ENCODE results near the gene TBK1. TPM values are rescaled to one million over a fixed set of nuclear protein-coding genes. Genes with fewer than 3 reads are reported as not detected.

TBK1 gene
- polyA plus RNA-seq, 3 donors from 2014 or later, result 27.2 to 36.9 (median 29.2) TPM

DNA sequence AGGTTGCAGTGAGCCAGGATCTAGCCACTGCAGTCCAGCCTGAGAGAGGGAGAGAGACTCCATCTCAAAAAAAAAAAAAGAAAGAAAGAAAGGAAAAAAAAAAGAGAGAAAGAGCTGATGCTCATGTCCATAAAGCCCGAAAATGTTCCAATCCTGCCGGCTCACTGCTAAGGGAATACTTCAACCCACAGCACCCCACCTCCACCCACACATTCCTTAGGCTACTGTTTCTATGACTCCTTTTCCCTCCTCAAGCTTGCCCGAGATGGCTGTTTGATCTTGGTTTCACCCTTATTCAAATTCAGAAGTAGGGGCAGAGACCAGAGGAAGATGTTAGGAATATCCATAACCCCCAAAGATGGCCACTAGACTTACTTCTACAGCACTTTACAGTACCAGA is 98.8 kb downstream of the TBK1 start:
- Mint-ChIP-seq H3K27ac (no peak overlapping the region), H3K9me3 (no peaks in the 10 kb centered on the region), H3K4me3 (no peak overlapping the region), H3K27me3 (ENCODE audit: low read depth in 3 of 3) (peaks cover 0 to 6% (median 5%) of the 10 kb centered on the region in 3 donors), H3K4me1 (peaks cover 16 to 17% of the 10 kb centered on the region in 2 donors), H3K36me3 (no peaks in the 10 kb centered on the region)
- DNase-seq, result no peak

DNA sequence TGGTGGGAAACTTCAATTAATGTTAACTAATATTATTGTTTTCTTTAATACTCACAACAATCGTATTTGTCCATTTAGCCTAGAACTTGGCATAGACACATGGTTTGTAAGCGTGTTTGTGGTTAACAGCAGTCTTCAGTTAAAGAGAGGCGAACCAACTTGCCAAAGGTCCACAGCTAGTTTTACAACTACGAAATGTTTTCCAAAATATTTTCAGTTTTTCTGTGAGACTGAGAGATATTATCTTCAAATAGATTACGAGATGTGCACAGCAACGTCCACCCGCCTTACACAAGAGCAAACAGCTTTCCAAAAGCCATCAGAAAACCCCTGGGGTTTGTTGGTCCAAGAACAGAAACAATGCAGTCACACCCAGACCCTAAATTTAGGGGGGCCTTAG is 99.8 kb downstream of the TBK1 start:
- peak overlapping the region in 2 of 6 donors; percentile 14 to 34 for H3K27ac Mint-ChIP-seq

More for the DNA sequence above, 99.8 kb downstream of the TBK1 start:
- no peak for DNase-seq
- Mint-ChIP-seq H3K4me3 (peak overlapping the region in 1 of 5 donors; percentile 71), H3K9me3 (no peaks in the 10 kb centered on the region), H3K27me3 (ENCODE audit: low read depth in 3 of 3) (peaks cover 0 to 11% (median 5%) of the 10 kb centered on the region in 3 donors), H3K36me3 (no peaks in the 10 kb centered on the region), H3K4me1 (peaks cover 16 to 17% of the 10 kb centered on the region in 2 donors)

Other genes with a start within 250 kb of the TBK1 start
- 10 to 100 TPM in 1 of 3 donors, 1 to 10 TPM in 2; 4.4 to 11.3 (median 6.4) TPM for gene KICS2, start 229.8 kb upstream of the TBK1 start, polyA plus RNA-seq
- not detected for gene C12orf56, start 61.4 kb upstream of the TBK1 start, polyA plus RNA-seq
- 10 to 100 TPM; 20.1 to 29.4 (median 23.4) TPM for gene XPOT, start 47.7 kb upstream of the TBK1 start, polyA plus RNA-seq
- 1 to 10 TPM; 5.2 to 6.2 (median 5.5) TPM for gene RASSF3, start 158.4 kb downstream of the TBK1 start, polyA plus RNA-seq

Measured in immature natural killer cell (primary cell).